Activated gamma-delta T cell (primary cell): ENCODE results near the gene OR6N1.

Experiments used
- DNase-seq: peaks from one replicate; lab custom pipeline; 2025; lab: John Stamatoyannopoulos, UW

The OR6N1 gene

GRCh38 chr1:158752155-158752712 lies 19.8 kb downstream of the OR6N1 start:
- no peak for DNase-seq

DNA sequence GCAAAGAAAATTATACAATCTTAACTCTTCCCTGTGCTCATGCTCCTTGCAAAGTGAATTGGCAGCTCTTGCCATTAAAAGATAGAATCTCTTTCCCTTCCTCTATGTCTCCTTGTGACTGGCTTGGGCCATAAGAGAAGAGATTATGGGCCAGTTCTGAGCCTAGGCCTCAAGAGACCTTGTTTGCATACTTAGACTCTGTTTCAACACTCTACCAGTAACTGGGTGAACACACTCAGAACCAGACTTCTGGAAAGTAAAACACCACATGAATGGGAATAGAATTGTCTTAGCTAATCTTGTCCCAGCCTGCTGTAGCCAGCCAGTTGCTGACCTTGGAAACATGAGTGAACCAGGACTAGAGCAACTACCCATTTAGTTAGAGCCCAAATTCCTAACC lies 36.1 kb downstream of the OR6N1 start:
- DNase-seq, result no peak

DNA sequence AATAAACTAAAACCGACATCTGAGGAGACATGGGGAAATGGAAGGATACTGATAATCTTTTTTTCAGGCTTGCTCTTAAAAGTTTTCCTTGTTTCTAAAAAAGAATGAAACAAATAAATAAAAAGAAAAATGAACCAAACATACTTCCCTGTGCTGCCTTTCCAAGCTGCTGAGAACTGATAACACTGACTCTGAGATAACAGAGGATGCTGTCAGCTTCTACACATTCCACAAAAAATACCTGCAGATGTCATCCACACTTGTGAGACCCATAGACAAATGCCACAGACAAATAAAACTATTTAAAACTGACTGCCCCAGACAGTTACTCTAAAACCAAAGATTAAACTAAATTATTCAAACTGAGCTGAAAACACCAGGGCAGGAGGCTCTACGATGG lies 39.5 kb downstream of the OR6N1 start:
- DNase-seq, result no peak

DNA sequence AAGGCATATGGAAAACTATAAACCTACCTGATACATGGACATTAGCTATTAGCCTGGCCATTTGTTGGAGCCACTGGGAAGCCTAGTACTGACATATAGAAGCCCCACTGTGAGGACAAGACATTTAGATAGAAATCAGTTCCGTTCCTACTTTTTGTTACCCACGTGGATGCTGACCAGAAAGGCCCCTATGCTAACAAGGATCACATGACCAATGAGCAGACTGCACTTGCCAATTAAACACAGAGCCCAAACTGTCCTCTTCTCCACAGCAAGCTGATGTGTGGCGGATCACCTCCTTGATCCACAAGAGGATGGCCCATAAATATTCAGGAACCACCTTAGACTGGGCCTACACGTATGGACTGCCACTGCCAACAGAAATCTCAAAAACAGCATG lies 40.3 kb downstream of the OR6N1 start:
- DNase-seq, result no peak

- DNase-seq, result no peak
These were observed 41.5 kb downstream of the OR6N1 start for GRCh38 chr1:158730453-158730852.

- DNase-seq, result no peak
These were observed 43.3 kb downstream of the OR6N1 start for GRCh38 chr1:158728510-158729225.

GRCh38 chr1:158724442-158724841 lies 47.6 kb downstream of the OR6N1 start:
- DNase-seq, result no peak

GRCh38 chr1:158720620-158721019 lies 51.4 kb downstream of the OR6N1 start, which contains the start of gene OR6K3:
OR6K3 (minus strand) TSS chr1:158720720; CDS start chr1:158718115, 2,605 bp downstream.
- DNase-seq, result no peak

DNA sequence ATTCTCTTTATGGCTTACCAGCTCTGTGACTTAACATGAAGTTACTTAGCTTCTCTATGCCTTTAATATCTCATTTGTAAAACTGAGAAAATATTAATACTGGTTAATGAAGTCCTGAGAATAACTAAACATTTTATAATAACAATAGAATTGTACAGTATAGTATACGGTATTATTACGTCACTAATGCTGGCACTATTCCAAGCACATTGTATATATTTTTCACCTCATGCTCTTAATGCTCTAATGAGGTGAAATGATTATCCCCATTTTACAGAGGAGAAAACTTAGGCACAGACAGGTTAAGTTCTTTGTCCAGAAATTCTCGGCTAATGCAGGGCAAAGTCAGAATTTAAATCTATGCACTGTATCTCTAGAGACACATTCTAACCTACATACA lies 52.3 kb downstream of the OR6N1 start:
- no peak for DNase-seq

DNA sequence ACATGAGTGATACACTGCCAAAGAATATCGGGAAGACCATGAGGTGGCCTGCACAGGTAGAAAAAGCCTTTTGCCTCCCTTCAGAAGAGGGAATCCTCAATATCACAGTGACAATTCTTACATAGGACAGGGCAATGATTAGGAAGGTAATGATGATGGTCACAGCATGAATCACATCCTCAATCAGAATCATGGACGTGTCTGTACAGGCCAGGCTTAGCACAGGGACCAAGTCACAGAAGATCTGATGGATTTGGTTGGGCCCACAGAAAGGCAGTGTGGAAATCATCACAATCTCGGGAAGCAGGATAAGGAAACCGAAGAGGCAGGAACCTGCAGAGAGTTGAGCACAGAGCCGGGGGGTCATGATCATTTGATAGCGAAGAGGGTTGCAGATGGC lies 54.7 kb downstream of the OR6N1 start:
- no peak for DNase-seq

DNA sequence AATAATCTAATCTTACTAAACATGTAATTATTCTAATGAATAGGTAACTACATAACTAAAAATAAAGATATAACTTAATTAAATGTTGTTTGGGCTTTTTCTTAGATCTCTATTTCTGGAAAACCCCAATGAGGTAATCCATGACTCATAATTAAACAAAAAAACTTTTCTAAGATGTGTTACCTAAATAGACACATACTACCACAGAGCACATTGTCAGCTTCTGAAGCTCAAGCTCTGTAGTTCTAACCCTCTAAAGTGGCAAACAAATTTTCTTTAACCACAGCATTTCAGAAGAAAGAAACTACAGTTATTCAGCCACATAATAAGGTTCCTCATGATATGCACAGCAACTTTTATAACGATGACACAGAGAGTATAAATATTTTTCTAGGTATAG lies 55.7 kb downstream of the OR6N1 start:
- no peak for DNase-seq

GRCh38 chr1:158714754-158715153 lies 57.2 kb downstream of the OR6N1 start:
- DNase-seq, result no peak
